Calu3 (cell line): ENCODE measurements around the gene CIRBP. TPM values are rescaled to one million over a fixed set of nuclear protein-coding genes. Genes with fewer than 3 reads are reported as not detected.
"Not testable (repeated sequence)": the region's sequence is repeated elsewhere in the genome, so short reads cannot be mapped to it uniquely, and the experiment has no call there.

Experiments used
- BruUV-seq: library from RNA; stranded (reverse); fragments of 400-500 nt; replicated peaks from 2 replicates; lab custom pipeline; 2021; lab: Mats Ljungman, UMichigan
- CTCF ChIA-PET: fragments of 300-600 bp; sonication (Branson Sonifier 250); formaldehyde crosslinking; loops from one replicate; lab custom pipeline; 2022; ENCODE audit warnings: antibody characterized with exemption; lab: Charles Lee
- DNase-seq: peaks from one replicate; pipeline ENCODE4 v3.0.0; 2022
- H3K27ac Mint-ChIP-seq: one replicate; pipeline ENCODE4 v1.8.0; 2022; ENCODE audit warnings: mixed read lengths; ENCODE audit not compliant: unreplicated experiment
- H3K27me3 Mint-ChIP-seq: one replicate; pipeline ENCODE4 v1.8.0; 2022; ENCODE audit warnings: mixed read lengths; ENCODE audit not compliant: unreplicated experiment
- H3K36me3 Mint-ChIP-seq: one replicate; pipeline ENCODE4 v1.8.0; 2022; ENCODE audit warnings: mild to moderate bottlenecking, moderate library complexity, mixed read lengths; ENCODE audit not compliant: insufficient read depth, unreplicated experiment
- H3K4me1 Mint-ChIP-seq: one replicate; pipeline ENCODE4 v1.8.0; 2022; ENCODE audit warnings: mild to moderate bottlenecking, low read depth, mixed read lengths; ENCODE audit not compliant: unreplicated experiment
- H3K4me3 Mint-ChIP-seq: one replicate; pipeline ENCODE4 v1.8.0; 2022; ENCODE audit warnings: mild to moderate bottlenecking, low read depth, moderate library complexity, mixed read lengths; ENCODE audit not compliant: unreplicated experiment
- H3K9me3 Mint-ChIP-seq: one replicate; pipeline ENCODE4 v1.8.0; 2022; ENCODE audit warnings: low read depth, mixed read lengths; ENCODE audit not compliant: unreplicated experiment
- CTCF ChIP-seq: fragments of 200-600 bp; IDR thresholded peaks from one replicate; pipeline ENCODE4 v1.8.0; 2022; ENCODE audit warnings: antibody characterized with exemption; ENCODE audit not compliant: unreplicated experiment
- intact Hi-C: fragments of 100-400 bp; cut with micrococcal nuclease; formaldehyde crosslinking; loops from one replicate; pipeline ENCODE4 v1.10.0; 2022; ENCODE audit not compliant: unreplicated experiment
- total RNA-seq: library from RNA; stranded (reverse); gene quantifications from 2 replicates; pipeline ENCODE4 v1.2.3, GENCODE V29; 2022

The CIRBP gene
- total RNA-seq, 1 experiment from 2014 or later: 102 TPM

- Mint-ChIP-seq H3K27ac (no peak overlapping the region), H3K4me1 (peaks cover 17% of the 10 kb centered on the region), H3K36me3 (peaks cover 24% of the 10 kb centered on the region), H3K27me3 (no peaks in the 10 kb centered on the region), H3K4me3 (no peak overlapping the region), H3K9me3 (no peaks in the 10 kb centered on the region)
- TF ChIP-seq CTCF: peak; percentile 83
- intact Hi-C loops: no loop called here
- DNase-seq: peak; percentile 85
- CTCF ChIA-PET: interaction anchor here (0.6 to 2.9 kb wide), 10 partner anchors 9 to 40 kb away, joined by 3 to 177 read pairs (median 5); partner anchors contain the start of genes CIRBP and FAM174C
- no TSS peak for BruUV-seq
These were observed 25.1 kb upstream of the CIRBP start for GRCh38 chr19:1243768-1244692.

GRCh38 chr19:1244693-1245451, 24.3 kb upstream of the CIRBP start:
- no peak overlapping the region for H3K4me3 Mint-ChIP-seq
- peaks cover 29% of the 10 kb centered on the region for H3K36me3 Mint-ChIP-seq
- CTCF ChIA-PET: interaction anchor here (0.6 to 2.9 kb wide), 10 partner anchors 8 to 39 kb away, joined by 3 to 177 read pairs (median 5); partner anchors contain the start of genes CIRBP and FAM174C
- H3K27ac Mint-ChIP-seq: no peak overlapping the region
- no peak for DNase-seq
- no TSS peak for BruUV-seq
- H3K27me3 Mint-ChIP-seq: no peaks in the 10 kb centered on the region
- intact Hi-C loops: no loop called here
- no peak for TF ChIP-seq CTCF
- H3K4me1 Mint-ChIP-seq: peaks cover 16% of the 10 kb centered on the region
- H3K9me3 Mint-ChIP-seq: no peaks in the 10 kb centered on the region

GRCh38 chr19:1245494-1246264, 23.5 kb upstream of the CIRBP start:
- intact Hi-C loops: no loop called here
- no peak overlapping the region for H3K4me3 Mint-ChIP-seq

GRCh38 chr19:1246265-1247087, 22.7 kb upstream of the CIRBP start:
- BruUV-seq, H3K27ac Mint-ChIP-seq, intact Hi-C loops, H3K27me3 Mint-ChIP-seq, H3K4me3 Mint-ChIP-seq, H3K9me3 Mint-ChIP-seq, DNase-seq: not testable (repeated sequence)
- Mint-ChIP-seq H3K4me1 (peaks cover 11% of the 10 kb centered on the region), H3K36me3 (peaks cover 39% of the 10 kb centered on the region)
- CTCF ChIA-PET: interaction anchor here (0.9 kb wide), 1 partner anchor 20 kb away, joined by 4 read pairs; no protein-coding TSS in a partner anchor

More at GRCh38 chr19:1245494-1246264, 23.5 kb upstream of the CIRBP start:
- peaks cover 36% of the 10 kb centered on the region for H3K36me3 Mint-ChIP-seq
- no peaks in the 10 kb centered on the region for H3K9me3 Mint-ChIP-seq
- peaks cover 16% of the 10 kb centered on the region for H3K4me1 Mint-ChIP-seq
- no peak for TF ChIP-seq CTCF
- CTCF ChIA-PET: interaction anchor here (2.9 kb wide), 1 partner anchor 20 kb away, joined by 177 read pairs; no protein-coding TSS in a partner anchor
- H3K27ac Mint-ChIP-seq: no peak overlapping the region
- no peaks in the 10 kb centered on the region for H3K27me3 Mint-ChIP-seq
- BruUV-seq: no TSS peak
- no peak for DNase-seq
